GM19452 (cell line): ENCODE data around the gene GSN.

Experiments used
- ATAC-seq: cut with Tn5 transposase; IDR thresholded peaks from one replicate; pipeline ENCODE4 v1.9.1; 2021; ENCODE audit not compliant: unreplicated experiment

GSN gene

GRCh38 chr9:121322037-121322736, 54.2 kb downstream of the GSN start:
- ATAC-seq, result no peak

GRCh38 chr9:121322737-121323448, 54.9 kb downstream of the GSN start:
- ATAC-seq, result no peak

DNA sequence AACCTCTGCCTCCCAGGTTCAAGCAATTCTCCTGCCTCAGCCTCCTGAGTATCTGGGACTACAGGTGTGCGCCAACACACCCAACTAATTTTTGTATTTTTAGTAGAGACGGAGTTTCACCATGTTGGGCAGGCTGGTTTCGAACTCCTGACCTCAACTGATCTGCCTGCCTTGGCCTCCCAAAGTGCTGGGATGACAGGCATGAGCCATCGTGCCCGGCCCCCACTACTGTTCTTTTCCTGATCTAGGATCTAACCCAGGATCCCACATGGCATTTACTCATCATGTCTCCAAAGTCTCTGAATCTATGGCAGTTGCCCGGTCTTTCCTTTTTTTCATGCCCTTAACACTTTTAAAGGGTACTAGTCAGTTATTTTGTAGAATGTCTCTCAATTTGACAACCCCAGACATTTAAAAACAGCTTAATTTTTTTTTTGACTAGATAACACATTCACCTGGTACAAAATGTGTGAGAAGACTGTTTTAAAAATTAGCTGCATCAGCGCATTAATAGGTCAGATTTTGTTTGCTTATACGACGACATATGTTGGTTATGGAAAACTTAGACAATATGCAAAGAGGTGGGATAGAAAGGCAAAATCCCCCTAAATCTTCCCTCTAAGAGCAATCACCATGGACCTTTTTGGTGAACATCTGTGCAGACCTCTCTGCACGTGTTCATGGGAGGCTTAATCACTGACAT, 55.6 kb downstream of the GSN start:
- no peak for ATAC-seq

GRCh38 chr9:121324316-121324715, 56.4 kb downstream of the GSN start:
- ATAC-seq, result no peak

- no peak for ATAC-seq
Measured at GRCh38 chr9:121324755-121325154, 56.8 kb downstream of the GSN start.

DNA sequence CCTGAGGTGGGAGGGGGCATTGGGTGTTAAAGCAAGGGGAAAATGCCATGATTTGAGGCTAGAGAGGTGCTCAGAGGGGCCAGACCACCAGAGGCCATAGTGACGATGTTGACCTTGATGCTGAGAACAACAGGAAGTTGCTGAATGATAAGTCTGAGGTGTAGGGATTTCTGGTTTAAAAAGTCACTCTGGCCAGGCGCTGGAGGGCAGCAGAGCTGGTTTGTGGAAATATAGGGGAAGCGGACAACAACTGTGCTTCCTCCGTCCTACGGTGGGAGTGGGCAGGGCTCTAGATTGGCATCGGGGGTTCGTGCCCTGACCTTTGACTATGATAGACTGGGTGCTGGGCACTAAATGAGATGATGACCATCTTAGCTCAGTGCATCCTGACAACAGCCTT, 57.4 kb downstream of the GSN start:
- no peak for ATAC-seq

DNA sequence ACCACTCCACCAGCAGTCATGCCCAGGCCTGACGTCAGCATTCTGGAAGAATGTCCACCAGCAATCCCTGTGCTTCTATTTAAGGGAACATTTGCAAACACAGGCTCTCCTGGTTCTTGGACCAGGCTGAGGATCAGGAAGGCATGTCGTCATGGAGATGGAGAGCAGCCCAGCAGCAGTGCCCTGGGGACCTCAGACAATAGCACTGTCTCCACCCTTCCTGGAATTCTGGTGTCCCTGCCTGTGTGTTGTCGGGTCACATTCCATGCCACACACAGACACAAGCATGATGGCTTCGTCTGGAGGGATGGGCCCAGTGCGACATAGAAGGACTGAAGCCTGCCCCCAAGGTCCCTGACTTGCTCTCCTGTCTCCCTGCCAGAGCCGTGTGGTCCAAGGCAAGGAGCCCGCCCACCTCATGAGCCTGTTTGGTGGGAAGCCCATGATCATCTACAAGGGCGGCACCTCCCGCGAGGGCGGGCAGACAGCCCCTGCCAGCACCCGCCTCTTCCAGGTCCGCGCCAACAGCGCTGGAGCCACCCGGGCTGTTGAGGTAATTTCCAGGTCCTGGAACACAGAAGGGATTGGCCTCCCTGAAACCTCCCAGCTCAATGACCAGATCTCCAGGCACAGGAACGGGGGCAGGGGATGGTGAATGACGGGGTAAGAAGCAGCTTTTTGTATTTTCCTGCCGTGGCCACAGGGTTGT, 58.3 kb downstream of the GSN start:
- ATAC-seq, result no peak

- ATAC-seq, result no peak
Measured at GRCh38 chr9:121326901-121327613, 59.1 kb downstream of the GSN start.

GRCh38 chr9:121328476-121328875, 60.5 kb downstream of the GSN start:
- ATAC-seq, result no peak

DNA sequence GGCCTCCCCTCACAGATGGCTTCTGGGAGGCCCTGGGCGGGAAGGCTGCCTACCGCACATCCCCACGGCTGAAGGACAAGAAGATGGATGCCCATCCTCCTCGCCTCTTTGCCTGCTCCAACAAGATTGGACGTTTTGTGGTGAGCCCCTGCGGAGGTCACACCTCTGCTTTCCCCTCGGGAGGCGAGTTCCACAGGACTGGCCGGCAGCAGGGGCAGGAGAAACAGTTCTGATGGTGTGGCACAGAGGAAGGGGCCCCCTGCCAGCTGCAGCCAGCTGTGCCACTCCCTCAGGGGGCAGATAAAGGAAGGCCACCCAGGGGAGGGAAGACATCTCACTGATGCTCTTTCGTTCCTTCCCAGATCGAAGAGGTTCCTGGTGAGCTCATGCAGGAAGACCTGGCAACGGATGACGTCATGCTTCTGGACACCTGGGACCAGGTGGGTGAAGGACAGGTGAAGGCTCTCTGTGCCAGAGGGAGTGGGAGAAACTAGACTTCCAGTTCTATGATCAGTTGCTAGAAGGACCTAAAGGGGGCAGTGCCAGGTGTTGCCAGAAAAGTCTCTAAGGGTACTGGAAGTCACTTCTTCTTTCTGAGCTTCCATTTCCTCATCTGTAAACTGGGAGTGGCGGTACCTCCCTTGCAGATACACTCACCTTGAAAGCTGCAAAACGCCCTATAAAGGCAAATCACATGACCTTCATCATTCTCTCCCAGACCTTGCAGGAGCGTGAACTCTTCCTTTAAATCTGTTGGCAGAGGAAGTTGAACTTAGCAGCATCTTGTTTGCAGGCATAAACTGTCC, 61.1 kb downstream of the GSN start:
- ATAC-seq, result no peak

GRCh38 chr9:121331549-121331948, 63.6 kb downstream of the GSN start:
- no peak for ATAC-seq

- no peak for ATAC-seq
Measured at GRCh38 chr9:121331992-121332685, 64.2 kb downstream of the GSN start.

- ATAC-seq, result no peak
Measured at GRCh38 chr9:121333950-121334773, 66.2 kb downstream of the GSN start.

DNA sequence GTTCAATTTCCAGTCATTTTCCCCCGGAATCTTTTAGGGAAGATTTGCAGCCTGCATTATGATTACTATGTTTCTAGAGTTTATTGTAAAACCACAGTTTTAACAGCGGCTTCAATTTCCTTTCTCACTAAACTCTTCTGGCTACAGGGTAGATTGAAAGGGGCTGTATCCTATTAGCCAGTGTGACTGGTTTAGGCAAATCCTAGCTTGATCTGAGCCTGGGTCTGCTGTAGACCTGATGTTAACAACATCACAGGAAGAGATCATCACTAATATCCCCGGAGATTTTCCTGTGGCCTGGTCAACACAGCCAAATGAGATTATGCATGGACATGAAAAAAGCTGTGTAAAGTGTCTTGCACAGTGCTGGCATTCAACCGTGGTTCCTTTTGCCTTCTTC, 68.7 kb downstream of the GSN start:
- no peak for ATAC-seq

DNA sequence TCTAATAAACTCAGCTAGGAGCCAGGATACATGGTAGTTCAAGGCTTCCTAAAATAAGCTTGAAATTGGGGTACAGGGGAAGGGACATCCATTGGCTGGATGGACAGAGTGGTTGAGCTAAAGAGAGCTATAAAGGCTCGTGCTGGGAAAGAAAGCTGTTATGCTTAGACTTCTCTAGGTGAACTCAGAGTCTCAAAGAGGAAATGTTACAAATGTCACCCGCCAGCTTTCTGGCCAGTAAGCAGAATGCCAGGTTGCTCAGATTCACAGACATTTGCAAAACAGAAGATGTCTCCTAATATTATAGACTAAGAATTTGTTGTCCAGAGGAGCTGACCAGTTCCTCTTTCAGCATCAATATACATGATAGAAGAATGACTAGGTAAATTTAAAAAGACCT, 71.5 kb downstream of the GSN start:
- ATAC-seq, result no peak

DNA sequence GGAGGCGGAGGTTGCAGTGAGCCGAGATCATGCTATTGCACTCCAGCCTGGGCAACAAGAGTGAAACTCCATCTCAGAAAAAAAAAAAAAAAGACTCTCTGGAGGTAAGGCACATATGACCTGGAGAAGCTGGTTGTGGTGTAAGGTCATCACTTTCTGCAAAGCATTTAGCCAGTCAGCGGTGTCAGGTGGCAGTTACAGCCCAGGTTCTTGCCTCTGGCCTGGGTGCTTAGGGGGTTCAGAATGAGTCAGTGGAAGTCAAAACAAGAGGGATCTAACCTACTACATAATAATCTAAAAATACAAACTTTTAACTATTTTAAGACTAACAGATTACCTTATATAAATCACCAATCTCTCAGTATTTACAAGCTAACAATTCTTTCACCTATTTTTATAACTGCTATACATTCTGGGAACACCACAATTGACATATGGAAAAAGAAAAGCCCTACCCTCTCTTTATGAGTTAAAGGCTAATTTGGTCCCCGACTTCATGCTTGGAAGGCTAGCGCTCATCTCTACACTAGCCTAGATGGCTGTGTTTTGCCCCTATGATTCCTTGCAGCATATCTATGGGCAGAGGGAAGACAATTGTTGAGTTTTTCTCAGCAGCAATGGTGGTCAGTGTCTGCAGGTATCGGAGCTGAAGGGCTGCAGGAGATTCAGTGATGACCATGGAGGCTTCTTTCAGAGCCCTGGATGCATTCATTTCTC, 72.9 kb downstream of the GSN start:
- ATAC-seq, result peak; percentile 73

DNA sequence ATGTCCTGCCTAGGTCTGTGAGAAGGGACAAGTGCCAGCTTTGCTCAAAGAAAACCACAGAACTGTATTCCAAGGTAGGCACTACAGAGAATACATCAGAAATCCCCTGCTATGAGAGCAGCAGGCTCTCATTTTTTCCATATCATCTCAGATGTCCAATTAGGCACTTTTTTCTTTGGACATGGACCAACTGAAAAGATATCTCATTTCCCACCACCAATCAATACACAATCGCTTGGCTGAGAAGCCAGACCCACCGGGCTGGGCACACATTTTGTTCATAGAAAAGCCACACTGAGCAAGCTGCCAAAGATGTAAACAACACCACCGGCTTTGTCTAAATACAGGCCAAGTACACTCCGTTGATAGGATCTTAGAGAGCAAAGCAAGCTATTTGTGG, 76.2 kb downstream of the GSN start:
- ATAC-seq, result no peak

DNA sequence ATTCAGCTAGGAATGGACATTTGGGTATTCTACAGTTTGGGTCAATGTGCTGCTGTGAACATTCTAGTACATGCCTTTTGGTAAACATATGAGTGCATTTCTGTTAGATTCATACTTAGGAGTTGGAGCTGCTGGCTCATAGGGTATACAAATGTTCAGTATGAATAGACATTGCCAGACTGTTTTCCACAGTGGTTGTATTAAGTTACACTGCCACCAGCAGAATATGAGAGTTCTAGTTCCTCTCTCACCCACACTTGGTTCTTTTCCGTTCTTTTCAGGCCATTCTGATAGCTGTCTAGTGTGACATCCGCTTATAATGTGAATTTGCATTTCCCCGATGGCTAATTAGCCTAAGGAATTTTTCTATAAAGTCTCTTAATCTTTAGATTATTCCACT, 77.1 kb downstream of the GSN start:
- ATAC-seq, result no peak
